OCI-LY1 (cell line): ENCODE results near the gene HMGCLL1.

ENCODE experiments used
- EZH2 ChIP-seq: fragments of 200-600 bp; sonication (generic), shearing (Covaris generic); IDR thresholded peaks from 2 replicates; pipeline ENCODE4 v1.8.0; 2017; ENCODE audit warnings: borderline replicate concordance, mixed run types, mild to moderate bottlenecking, antibody characterized with exemption, low read length, moderate library complexity, mixed read lengths
- TF ChIP-seq, protein P1 (sequence below): fragments of 200-600 bp; sonication (generic), shearing (Covaris generic); IDR thresholded peaks from 2 replicates; pipeline ENCODE4 v1.5.1; 2017; ENCODE audit warnings: mild to moderate bottlenecking, antibody characterized with exemption, low read length, moderate library complexity, mixed read lengths

DNA sequence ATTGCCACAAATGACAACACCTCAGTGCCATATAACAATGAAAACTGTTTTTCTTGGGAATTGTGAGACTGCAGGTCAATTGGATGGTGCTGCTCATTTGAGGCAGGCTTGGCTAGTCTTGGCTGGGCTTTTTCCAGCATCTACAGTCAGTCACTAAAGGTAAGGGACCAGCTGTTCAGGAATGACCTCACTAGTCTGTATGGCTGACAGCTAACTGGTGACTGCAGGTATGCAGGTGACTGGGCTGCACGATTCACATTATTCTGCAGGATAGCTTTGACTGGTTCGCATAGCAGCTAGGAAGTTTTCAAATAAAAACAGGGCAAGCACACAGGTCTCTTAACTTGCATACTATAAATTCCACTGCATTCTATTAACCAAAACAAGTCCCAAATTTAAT, 22.1 kb upstream of the HMGCLL1 start:
- TF ChIP-seq, protein P1, sequence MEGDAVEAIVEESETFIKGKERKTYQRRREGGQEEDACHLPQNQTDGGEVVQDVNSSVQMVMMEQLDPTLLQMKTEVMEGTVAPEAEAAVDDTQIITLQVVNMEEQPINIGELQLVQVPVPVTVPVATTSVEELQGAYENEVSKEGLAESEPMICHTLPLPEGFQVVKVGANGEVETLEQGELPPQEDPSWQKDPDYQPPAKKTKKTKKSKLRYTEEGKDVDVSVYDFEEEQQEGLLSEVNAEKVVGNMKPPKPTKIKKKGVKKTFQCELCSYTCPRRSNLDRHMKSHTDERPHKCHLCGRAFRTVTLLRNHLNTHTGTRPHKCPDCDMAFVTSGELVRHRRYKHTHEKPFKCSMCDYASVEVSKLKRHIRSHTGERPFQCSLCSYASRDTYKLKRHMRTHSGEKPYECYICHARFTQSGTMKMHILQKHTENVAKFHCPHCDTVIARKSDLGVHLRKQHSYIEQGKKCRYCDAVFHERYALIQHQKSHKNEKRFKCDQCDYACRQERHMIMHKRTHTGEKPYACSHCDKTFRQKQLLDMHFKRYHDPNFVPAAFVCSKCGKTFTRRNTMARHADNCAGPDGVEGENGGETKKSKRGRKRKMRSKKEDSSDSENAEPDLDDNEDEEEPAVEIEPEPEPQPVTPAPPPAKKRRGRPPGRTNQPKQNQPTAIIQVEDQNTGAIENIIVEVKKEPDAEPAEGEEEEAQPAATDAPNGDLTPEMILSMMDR = no peak
- no peak for TF ChIP-seq EZH2
